WTC11 (cell line): ENCODE results near the gene FSD2. TPM values are rescaled to one million over a fixed set of nuclear protein-coding genes. Genes with fewer than 3 reads are reported as not detected.

Experiments used
- ATAC-seq: fragments of 200-7000 bp; cut with Tn5 transposase; 2 replicates; pipeline ENCODE4 v1.10.0; 2021; ENCODE audit warnings: mild to moderate bottlenecking, moderate library complexity
- CTCF ChIA-PET: fragments of 300-600 bp; sonication (Branson Sonifier 250); formaldehyde crosslinking; loops from one replicate; lab custom pipeline; 2021; ENCODE audit warnings: antibody characterized with exemption; lab: Charles Lee
- POLR2A ChIA-PET: fragments of 350-600 bp; sonication (Branson Sonifier 250); formaldehyde crosslinking; loops from one replicate; lab custom pipeline; 2021; ENCODE audit warnings: antibody characterized with exemption; lab: Charles Lee
- DNase-seq: peaks from one replicate; pipeline ENCODE4 v3.0.0; 2021; ENCODE audit warnings: low spot score
- H3K27ac Mint-ChIP-seq: 2 replicates; pipeline ENCODE4 v1.8.0; 2021; ENCODE audit warnings: mixed read lengths
- H3K27me3 Mint-ChIP-seq: 2 replicates; pipeline ENCODE4 v1.8.0; 2021; ENCODE audit warnings: low read depth, mild to moderate bottlenecking, moderate library complexity, mixed read lengths
- H3K36me3 Mint-ChIP-seq: 2 replicates; pipeline ENCODE4 v1.8.0; 2021; ENCODE audit warnings: mixed read lengths
- H3K4me1 Mint-ChIP-seq: 2 replicates; pipeline ENCODE4 v1.8.0; 2022; ENCODE audit warnings: mixed read lengths
- H3K4me3 Mint-ChIP-seq: 2 replicates; pipeline ENCODE4 v1.8.0; 2021; ENCODE audit warnings: mild to moderate bottlenecking, moderate library complexity, mixed read lengths
- H3K9me3 Mint-ChIP-seq: 2 replicates; pipeline ENCODE4 v1.8.0; 2021; ENCODE audit warnings: mixed read lengths
- CREM ChIP-seq: sonication (generic); formaldehyde crosslinking; IDR thresholded peaks from 2 replicates; pipeline ENCODE4 v1.8.1; 2022; ENCODE audit warnings: mild to moderate bottlenecking, missing genetic modification reagents, moderate library complexity
- ELF4 ChIP-seq: sonication (generic); formaldehyde crosslinking; IDR thresholded peaks from 2 replicates; pipeline ENCODE4 v1.8.1; 2022; ENCODE audit warnings: low read depth, mild to moderate bottlenecking, moderate library complexity, missing genetic modification reagents
- FOXP1 ChIP-seq: sonication (generic); formaldehyde crosslinking; IDR thresholded peaks from 2 replicates; pipeline ENCODE4 v1.8.0; 2022; ENCODE audit warnings: missing genetic modification reagents, mild to moderate bottlenecking, moderate library complexity, borderline replicate concordance
- GABPB1 ChIP-seq: sonication (generic); formaldehyde crosslinking; IDR thresholded peaks from 2 replicates; pipeline ENCODE4 v1.8.1; 2023; ENCODE audit warnings: mild to moderate bottlenecking, missing genetic modification reagents
- JUN ChIP-seq: sonication (generic); formaldehyde crosslinking; IDR thresholded peaks from 2 replicates; pipeline ENCODE4 v1.8.0; 2023; ENCODE audit warnings: mild to moderate bottlenecking, missing genetic modification reagents
- MXD4 ChIP-seq: fragments of 250-450 bp; sonication (Bioruptor Pico); IDR thresholded peaks from 2 replicates; pipeline ENCODE4 v1.8.0; 2021; ENCODE audit warnings: mild to moderate bottlenecking, moderate library complexity, borderline replicate concordance
- NFYB ChIP-seq: sonication (generic); formaldehyde crosslinking; conservative IDR thresholded peaks from 2 replicates; pipeline ENCODE4 v1.8.0; 2022; ENCODE audit warnings: low read depth, missing genetic modification reagents
- NR3C1 ChIP-seq: sonication (generic); formaldehyde crosslinking; conservative IDR thresholded peaks from 2 replicates; pipeline ENCODE4 v1.8.1; 2023; ENCODE audit warnings: low read depth, mild to moderate bottlenecking, missing genetic modification reagents
- PRRX2 ChIP-seq: fragments of 250-450 bp; sonication (Bioruptor Pico); IDR thresholded peaks from 2 replicates; pipeline ENCODE4 v1.8.0; 2021; ENCODE audit warnings: mild to moderate bottlenecking
- RELA ChIP-seq: sonication (generic); formaldehyde crosslinking; IDR thresholded peaks from 2 replicates; pipeline ENCODE4 v1.8.1; 2022; ENCODE audit warnings: missing genetic modification reagents, mild to moderate bottlenecking, borderline replicate concordance
- SMAD4 ChIP-seq: sonication (generic); formaldehyde crosslinking; IDR thresholded peaks from 2 replicates; pipeline ENCODE4 v1.8.0; 2022; ENCODE audit warnings: mild to moderate bottlenecking, missing genetic modification reagents
- ZNF263 ChIP-seq: sonication (generic); formaldehyde crosslinking; IDR thresholded peaks from 2 replicates; pipeline ENCODE4 v1.8.1; 2022; ENCODE audit warnings: low read depth, mild to moderate bottlenecking, moderate library complexity, missing genetic modification reagents
- ZNF423 ChIP-seq: fragments of 250-450 bp; sonication (Bioruptor Pico); IDR thresholded peaks from 2 replicates; pipeline ENCODE4 v2.1.2; 2022; ENCODE audit warnings: mild to moderate bottlenecking, moderate library complexity
- total RNA-seq: library from RNA; stranded (reverse); gene quantifications from 3 replicates; pipeline ENCODE4 v1.2.3, GENCODE V29; 2021
- TF ChIP-seq, protein P1 (sequence below): sonication (generic); formaldehyde crosslinking; IDR thresholded peaks from 2 replicates; pipeline ENCODE4 v1.8.0; 2022; ENCODE audit warnings: mild to moderate bottlenecking, missing genetic modification reagents
- TF ChIP-seq, protein P2 (sequence below): fragments of 250-450 bp; sonication (Bioruptor Pico); IDR thresholded peaks from 2 replicates; pipeline ENCODE4 v1.9.0; 2021; ENCODE audit warnings: mild to moderate bottlenecking
- TF ChIP-seq, protein P3 (sequence below): sonication (generic); formaldehyde crosslinking; IDR thresholded peaks from 2 replicates; pipeline ENCODE4 v1.8.1; 2023; ENCODE audit warnings: mild to moderate bottlenecking, missing genetic modification reagents, borderline replicate concordance
- TF ChIP-seq, protein P4 (sequence below): sonication (generic); formaldehyde crosslinking; IDR thresholded peaks from 2 replicates; pipeline ENCODE4 v1.8.1; 2023; ENCODE audit warnings: mild to moderate bottlenecking, moderate library complexity, missing genetic modification reagents
- TF ChIP-seq, protein P5 (sequence below): sonication (generic); formaldehyde crosslinking; IDR thresholded peaks from 2 replicates; pipeline ENCODE4 v1.8.0; 2023; ENCODE audit warnings: mild to moderate bottlenecking, missing genetic modification reagents
- TF ChIP-seq, protein P6 (sequence below): sonication (generic); formaldehyde crosslinking; IDR thresholded peaks from 2 replicates; pipeline ENCODE4 v1.8.0; 2022; ENCODE audit warnings: missing genetic modification reagents
- TF ChIP-seq, protein P7 (sequence below): fragments of 250-450 bp; sonication (Bioruptor Pico); IDR thresholded peaks from 2 replicates; pipeline ENCODE4 v1.9.0; 2021; ENCODE audit warnings: mild to moderate bottlenecking

FSD2 gene
- total RNA-seq, 1 experiment from 2014 or later, result not detected

DNA sequence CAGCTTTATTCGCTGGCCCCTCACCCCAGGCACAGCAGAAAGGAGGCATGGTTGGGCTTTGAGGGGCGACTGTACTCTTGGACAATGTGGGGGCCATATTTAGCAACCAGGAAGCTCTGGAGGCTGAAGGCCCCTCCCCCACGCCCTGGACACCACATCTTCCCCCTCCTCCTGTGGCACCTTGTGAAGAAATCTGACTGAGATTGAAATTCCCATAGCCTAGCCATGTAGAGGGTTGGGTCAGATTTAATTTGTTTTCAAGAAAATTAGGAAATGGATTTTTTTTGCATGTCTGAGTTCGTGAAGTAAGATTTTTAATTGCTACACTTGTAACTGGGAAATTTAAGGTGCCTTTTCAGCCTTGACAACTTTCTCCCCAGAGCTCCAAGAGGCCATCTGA, 24.5 kb downstream of the FSD2 start:
- no peak overlapping the region for H3K4me3 Mint-ChIP-seq
- ATAC-seq (no peak), DNase-seq (no peak)
- ChIA-PET POLR2A (no interaction called here), CTCF (no interaction called here)
- no peaks in the 10 kb centered on the region for H3K4me1 Mint-ChIP-seq
- peaks cover 11% of the 10 kb centered on the region for H3K27me3 Mint-ChIP-seq
- no peaks in the 10 kb centered on the region for H3K36me3 Mint-ChIP-seq
- no peaks in the 10 kb centered on the region for H3K9me3 Mint-ChIP-seq
- no peak for TF ChIP-seq ZNF423
- TF ChIP-seq NFYB (CRISPR knock-in tag), result no peak
- no peak overlapping the region for H3K27ac Mint-ChIP-seq

DNA sequence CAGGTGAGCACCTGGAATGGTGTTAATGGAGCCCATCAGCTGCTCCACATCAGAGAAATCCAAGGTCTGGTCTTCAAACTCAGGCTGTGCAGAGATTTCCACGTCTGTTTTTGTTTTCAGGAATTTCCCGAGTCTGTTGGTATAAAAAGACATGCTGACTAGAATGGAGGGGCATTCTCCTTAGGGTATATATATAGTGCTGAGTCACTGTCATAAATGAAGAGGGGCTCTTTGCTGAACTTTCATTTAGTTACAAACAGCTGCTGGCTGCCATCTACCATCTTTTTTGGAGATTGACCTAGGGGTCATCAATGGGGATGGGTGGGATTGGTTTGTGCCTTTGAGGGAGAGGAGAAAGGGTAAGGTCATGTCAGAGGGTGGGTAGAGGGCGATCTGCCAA, 27.1 kb downstream of the FSD2 start:
- ChIA-PET CTCF (no interaction called here), POLR2A (no interaction called here)
- H3K27ac Mint-ChIP-seq, result no peak overlapping the region
- no peak for ATAC-seq
- H3K9me3 Mint-ChIP-seq, result no peaks in the 10 kb centered on the region
- TF ChIP-seq, protein P1, sequence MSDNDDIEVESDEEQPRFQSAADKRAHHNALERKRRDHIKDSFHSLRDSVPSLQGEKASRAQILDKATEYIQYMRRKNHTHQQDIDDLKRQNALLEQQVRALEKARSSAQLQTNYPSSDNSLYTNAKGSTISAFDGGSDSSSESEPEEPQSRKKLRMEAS (CRISPR knock-in tag), result no peak
- TF ChIP-seq, protein P2, sequence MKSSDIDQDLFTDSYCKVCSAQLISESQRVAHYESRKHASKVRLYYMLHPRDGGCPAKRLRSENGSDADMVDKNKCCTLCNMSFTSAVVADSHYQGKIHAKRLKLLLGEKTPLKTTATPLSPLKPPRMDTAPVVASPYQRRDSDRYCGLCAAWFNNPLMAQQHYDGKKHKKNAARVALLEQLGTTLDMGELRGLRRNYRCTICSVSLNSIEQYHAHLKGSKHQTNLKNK (CRISPR knock-in tag), result no peak
- TF ChIP-seq ELF4 (CRISPR knock-in tag) (no peak), JUN (CRISPR knock-in tag) (no peak), SMAD4 (CRISPR knock-in tag) (no peak), CREM (CRISPR knock-in tag) (no peak), PRRX2 (CRISPR knock-in tag) (no peak), FOXP1 (CRISPR knock-in tag) (no peak), ZNF263 (no peak), RELA (no peak), GABPB1 (CRISPR knock-in tag) (no peak), NR3C1 (CRISPR knock-in tag) (no peak), MXD4 (CRISPR knock-in tag) (no peak)
- TF ChIP-seq, protein P3, sequence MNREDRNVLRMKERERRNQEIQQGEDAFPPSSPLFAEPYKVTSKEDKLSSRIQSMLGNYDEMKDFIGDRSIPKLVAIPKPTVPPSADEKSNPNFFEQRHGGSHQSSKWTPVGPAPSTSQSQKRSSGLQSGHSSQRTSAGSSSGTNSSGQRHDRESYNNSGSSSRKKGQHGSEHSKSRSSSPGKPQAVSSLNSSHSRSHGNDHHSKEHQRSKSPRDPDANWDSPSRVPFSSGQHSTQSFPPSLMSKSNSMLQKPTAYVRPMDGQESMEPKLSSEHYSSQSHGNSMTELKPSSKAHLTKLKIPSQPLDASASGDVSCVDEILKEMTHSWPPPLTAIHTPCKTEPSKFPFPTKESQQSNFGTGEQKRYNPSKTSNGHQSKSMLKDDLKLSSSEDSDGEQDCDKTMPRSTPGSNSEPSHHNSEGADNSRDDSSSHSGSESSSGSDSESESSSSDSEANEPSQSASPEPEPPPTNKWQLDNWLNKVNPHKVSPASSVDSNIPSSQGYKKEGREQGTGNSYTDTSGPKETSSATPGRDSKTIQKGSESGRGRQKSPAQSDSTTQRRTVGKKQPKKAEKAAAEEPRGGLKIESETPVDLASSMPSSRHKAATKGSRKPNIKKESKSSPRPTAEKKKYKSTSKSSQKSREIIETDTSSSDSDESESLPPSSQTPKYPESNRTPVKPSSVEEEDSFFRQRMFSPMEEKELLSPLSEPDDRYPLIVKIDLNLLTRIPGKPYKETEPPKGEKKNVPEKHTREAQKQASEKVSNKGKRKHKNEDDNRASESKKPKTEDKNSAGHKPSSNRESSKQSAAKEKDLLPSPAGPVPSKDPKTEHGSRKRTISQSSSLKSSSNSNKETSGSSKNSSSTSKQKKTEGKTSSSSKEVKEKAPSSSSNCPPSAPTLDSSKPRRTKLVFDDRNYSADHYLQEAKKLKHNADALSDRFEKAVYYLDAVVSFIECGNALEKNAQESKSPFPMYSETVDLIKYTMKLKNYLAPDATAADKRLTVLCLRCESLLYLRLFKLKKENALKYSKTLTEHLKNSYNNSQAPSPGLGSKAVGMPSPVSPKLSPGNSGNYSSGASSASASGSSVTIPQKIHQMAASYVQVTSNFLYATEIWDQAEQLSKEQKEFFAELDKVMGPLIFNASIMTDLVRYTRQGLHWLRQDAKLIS (CRISPR knock-in tag), result no peak
- TF ChIP-seq, protein P4, sequence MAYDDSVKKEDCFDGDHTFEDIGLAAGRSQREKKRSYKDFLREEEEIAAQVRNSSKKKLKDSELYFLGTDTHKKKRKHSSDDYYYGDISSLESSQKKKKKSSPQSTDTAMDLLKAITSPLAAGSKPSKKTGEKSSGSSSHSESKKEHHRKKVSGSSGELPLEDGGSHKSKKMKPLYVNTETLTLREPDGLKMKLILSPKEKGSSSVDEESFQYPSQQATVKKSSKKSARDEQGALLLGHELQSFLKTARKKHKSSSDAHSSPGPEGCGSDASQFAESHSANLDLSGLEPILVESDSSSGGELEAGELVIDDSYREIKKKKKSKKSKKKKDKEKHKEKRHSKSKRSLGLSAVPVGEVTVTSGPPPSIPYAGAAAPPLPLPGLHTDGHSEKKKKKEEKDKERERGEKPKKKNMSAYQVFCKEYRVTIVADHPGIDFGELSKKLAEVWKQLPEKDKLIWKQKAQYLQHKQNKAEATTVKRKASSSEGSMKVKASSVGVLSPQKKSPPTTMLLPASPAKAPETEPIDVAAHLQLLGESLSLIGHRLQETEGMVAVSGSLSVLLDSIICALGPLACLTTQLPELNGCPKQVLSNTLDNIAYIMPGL (CRISPR knock-in tag), result no peak
- TF ChIP-seq, protein P5, sequence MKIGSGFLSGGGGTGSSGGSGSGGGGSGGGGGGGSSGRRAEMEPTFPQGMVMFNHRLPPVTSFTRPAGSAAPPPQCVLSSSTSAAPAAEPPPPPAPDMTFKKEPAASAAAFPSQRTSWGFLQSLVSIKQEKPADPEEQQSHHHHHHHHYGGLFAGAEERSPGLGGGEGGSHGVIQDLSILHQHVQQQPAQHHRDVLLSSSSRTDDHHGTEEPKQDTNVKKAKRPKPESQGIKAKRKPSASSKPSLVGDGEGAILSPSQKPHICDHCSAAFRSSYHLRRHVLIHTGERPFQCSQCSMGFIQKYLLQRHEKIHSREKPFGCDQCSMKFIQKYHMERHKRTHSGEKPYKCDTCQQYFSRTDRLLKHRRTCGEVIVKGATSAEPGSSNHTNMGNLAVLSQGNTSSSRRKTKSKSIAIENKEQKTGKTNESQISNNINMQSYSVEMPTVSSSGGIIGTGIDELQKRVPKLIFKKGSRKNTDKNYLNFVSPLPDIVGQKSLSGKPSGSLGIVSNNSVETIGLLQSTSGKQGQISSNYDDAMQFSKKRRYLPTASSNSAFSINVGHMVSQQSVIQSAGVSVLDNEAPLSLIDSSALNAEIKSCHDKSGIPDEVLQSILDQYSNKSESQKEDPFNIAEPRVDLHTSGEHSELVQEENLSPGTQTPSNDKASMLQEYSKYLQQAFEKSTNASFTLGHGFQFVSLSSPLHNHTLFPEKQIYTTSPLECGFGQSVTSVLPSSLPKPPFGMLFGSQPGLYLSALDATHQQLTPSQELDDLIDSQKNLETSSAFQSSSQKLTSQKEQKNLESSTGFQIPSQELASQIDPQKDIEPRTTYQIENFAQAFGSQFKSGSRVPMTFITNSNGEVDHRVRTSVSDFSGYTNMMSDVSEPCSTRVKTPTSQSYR (CRISPR knock-in tag), result no peak
- TF ChIP-seq, protein P6, sequence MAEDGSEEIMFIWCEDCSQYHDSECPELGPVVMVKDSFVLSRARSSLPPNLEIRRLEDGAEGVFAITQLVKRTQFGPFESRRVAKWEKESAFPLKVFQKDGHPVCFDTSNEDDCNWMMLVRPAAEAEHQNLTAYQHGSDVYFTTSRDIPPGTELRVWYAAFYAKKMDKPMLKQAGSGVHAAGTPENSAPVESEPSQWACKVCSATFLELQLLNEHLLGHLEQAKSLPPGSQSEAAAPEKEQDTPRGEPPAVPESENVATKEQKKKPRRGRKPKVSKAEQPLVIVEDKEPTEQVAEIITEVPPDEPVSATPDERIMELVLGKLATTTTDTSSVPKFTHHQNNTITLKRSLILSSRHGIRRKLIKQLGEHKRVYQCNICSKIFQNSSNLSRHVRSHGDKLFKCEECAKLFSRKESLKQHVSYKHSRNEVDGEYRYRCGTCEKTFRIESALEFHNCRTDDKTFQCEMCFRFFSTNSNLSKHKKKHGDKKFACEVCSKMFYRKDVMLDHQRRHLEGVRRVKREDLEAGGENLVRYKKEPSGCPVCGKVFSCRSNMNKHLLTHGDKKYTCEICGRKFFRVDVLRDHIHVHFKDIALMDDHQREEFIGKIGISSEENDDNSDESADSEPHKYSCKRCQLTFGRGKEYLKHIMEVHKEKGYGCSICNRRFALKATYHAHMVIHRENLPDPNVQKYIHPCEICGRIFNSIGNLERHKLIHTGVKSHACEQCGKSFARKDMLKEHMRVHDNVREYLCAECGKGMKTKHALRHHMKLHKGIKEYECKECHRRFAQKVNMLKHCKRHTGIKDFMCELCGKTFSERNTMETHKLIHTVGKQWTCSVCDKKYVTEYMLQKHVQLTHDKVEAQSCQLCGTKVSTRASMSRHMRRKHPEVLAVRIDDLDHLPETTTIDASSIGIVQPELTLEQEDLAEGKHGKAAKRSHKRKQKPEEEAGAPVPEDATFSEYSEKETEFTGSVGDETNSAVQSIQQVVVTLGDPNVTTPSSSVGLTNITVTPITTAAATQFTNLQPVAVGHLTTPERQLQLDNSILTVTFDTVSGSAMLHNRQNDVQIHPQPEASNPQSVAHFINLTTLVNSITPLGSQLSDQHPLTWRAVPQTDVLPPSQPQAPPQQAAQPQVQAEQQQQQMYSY, result no peak
- TF ChIP-seq, protein P7, sequence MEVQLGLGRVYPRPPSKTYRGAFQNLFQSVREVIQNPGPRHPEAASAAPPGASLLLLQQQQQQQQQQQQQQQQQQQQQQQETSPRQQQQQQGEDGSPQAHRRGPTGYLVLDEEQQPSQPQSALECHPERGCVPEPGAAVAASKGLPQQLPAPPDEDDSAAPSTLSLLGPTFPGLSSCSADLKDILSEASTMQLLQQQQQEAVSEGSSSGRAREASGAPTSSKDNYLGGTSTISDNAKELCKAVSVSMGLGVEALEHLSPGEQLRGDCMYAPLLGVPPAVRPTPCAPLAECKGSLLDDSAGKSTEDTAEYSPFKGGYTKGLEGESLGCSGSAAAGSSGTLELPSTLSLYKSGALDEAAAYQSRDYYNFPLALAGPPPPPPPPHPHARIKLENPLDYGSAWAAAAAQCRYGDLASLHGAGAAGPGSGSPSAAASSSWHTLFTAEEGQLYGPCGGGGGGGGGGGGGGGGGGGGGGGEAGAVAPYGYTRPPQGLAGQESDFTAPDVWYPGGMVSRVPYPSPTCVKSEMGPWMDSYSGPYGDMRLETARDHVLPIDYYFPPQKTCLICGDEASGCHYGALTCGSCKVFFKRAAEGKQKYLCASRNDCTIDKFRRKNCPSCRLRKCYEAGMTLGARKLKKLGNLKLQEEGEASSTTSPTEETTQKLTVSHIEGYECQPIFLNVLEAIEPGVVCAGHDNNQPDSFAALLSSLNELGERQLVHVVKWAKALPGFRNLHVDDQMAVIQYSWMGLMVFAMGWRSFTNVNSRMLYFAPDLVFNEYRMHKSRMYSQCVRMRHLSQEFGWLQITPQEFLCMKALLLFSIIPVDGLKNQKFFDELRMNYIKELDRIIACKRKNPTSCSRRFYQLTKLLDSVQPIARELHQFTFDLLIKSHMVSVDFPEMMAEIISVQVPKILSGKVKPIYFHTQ (CRISPR knock-in tag), result no peak
- TF ChIP-seq, all 79 proteins: peak for 0
- Mint-ChIP-seq H3K4me3 (no peak overlapping the region), H3K36me3 (no peaks in the 10 kb centered on the region), H3K27me3 (no peaks in the 10 kb centered on the region), H3K4me1 (no peaks in the 10 kb centered on the region)
- DNase-seq, result no peak
